ENCODE data around the gene IKBKE. TPM values are rescaled to one million over a fixed set of nuclear protein-coding genes. Genes with fewer than 3 reads are reported as not detected.

The IKBKE gene
- total and polyA plus RNA-seq, 11 donors = 0.27 to 10.8 (median 1.1) TPM

- no peak for DNase-seq
- no peak overlapping the region for H3K27ac ChIP-seq
- 87 to 98% (median 92%) methylated on average over 6 of the region's 6 CpGs for WGBS, 4 donors
- no peak for ATAC-seq
- intact Hi-C loops (cut with DNase I) = loop anchor here in 1 of 10 donors (5.0 kb wide), 1 partner anchor 41 kb away; no protein-coding TSS in a partner anchor
- TF ChIP-seq CTCF (IDR thresholded peaks at IDR 0.05) (no peak), POLR2A (IDR thresholded peaks at IDR 0.05) (no peak)
- H3K4me3 ChIP-seq = no peak overlapping the region
- no peaks in the 10 kb centered on the region for H3K27me3 ChIP-seq
- H3K9me3 ChIP-seq = no peaks in the 10 kb centered on the region
- peaks cover 0 to 18% (median 9%) of the 10 kb centered on the region in 12 donors for H3K4me1 ChIP-seq
- no peaks in the 10 kb centered on the region for H3K36me3 ChIP-seq
These were observed 68.0 kb downstream of the IKBKE start for GRCh38 chr1:206538086-206538770.

- no peak for DNase-seq
- Histone ChIP-seq H3K4me3 (no peak overlapping the region), H3K36me3 (no peaks in the 10 kb centered on the region), H3K9me3 (no peaks in the 10 kb centered on the region), H3K27ac (no peak overlapping the region), H3K27me3 (no peaks in the 10 kb centered on the region), H3K4me1 (peaks cover 0 to 18% (median 9%) of the 10 kb centered on the region in 12 donors)
- TF ChIP-seq POLR2A (IDR thresholded peaks at IDR 0.05) (no peak), CTCF (IDR thresholded peaks at IDR 0.05) (no peak)
- no peak for ATAC-seq
- intact Hi-C loops (cut with DNase I) = loop anchor here in 1 of 10 donors (5.0 kb wide), 1 partner anchor 42 kb away; no protein-coding TSS in a partner anchor
- WGBS, 4 donors = 84 to 88% (median 87%) methylated on average over 10 of the region's 10 CpGs
These were observed 68.8 kb downstream of the IKBKE start for GRCh38 chr1:206538901-206539640.

GRCh38 chr1:206540044-206540780 lies 69.9 kb downstream of the IKBKE start:
- H3K4me3 ChIP-seq = no peak overlapping the region
- no peaks in the 10 kb centered on the region for H3K36me3 ChIP-seq
- H3K27ac ChIP-seq = peak overlapping the region in 5 of 12 donors; percentile 24 to 41 (median 31)
- TF ChIP-seq CTCF (IDR thresholded peaks at IDR 0.05) (no peak), POLR2A (IDR thresholded peaks at IDR 0.05) (no peak)
- H3K4me1 ChIP-seq = peaks cover 0 to 18% (median 9%) of the 10 kb centered on the region in 12 donors
- no peaks in the 10 kb centered on the region for H3K9me3 ChIP-seq
- WGBS, 4 donors = 60 to 78% (median 74%) methylated on average over 7 to 8 of the region's 8 CpGs
- ATAC-seq (peak in 3 of 4 donors; percentile 57 to 81 (median 77)), DNase-seq (peak in 3 of 5 donors; percentile 25 to 55 (median 28))
- intact Hi-C loops (cut with DNase I) = loop anchor here in 8 of 10 donors (2.0 to 10.0 kb wide), 4 partner anchors 33 to 48 kb away; partner anchors contain the start of gene RASSF5 (in 2 of the 8)
- H3K27me3 ChIP-seq = no peaks in the 10 kb centered on the region

Data from heart left ventricle (tissue), 16 donors.